Liver (tissue), 9 donors: Measurements from ENCODE around the gene IRX3. TPM values are rescaled to one million over a fixed set of nuclear protein-coding genes. Genes with fewer than 3 reads are reported as not detected.

Source experiments
- DNase-seq: peaks from one replicate; pipeline ENCODE4 v3.0.0-alpha.2; 2017; ENCODE audit warnings: low spot score
- H3K27ac ChIP-seq, 2 donors: one replicate each; pipeline ENCODE4 v1.7.0; 2013; ENCODE audit warnings: inconsistent platforms in 2 of 2, low read length in 2 of 2, control low read depth in 1 of 2, low read depth in 1 of 2, mild to moderate bottlenecking in 1 of 2
- H3K27me3 ChIP-seq, 4 donors: one replicate each; pipeline versions ENCODE4 v1.6.1 to v1.7.0; 2013; ENCODE audit warnings: low read length in 3 of 4, inconsistent platforms in 1 of 4, mild to moderate bottlenecking in 1 of 4, moderate library complexity in 1 of 4; ENCODE audit not compliant: control insufficient read depth in 4 of 4, insufficient read depth in 4 of 4
- H3K36me3 ChIP-seq, 4 donors: one replicate each; pipeline versions ENCODE4 v1.6.1 to v1.7.0; 2013; ENCODE audit warnings: low read length in 3 of 4, mild to moderate bottlenecking in 3 of 4, low read depth in 1 of 4, moderate library complexity in 1 of 4; ENCODE audit not compliant: control insufficient read depth in 4 of 4, insufficient read depth in 3 of 4
- H3K4me1 ChIP-seq, 4 donors: one replicate each; pipeline versions ENCODE4 v1.6.1 to v1.7.0; 2013; ENCODE audit warnings: low read length in 3 of 4, mild to moderate bottlenecking in 3 of 4, moderate library complexity in 1 of 4; ENCODE audit not compliant: control insufficient read depth in 4 of 4, insufficient read depth in 4 of 4
- H3K4me3 ChIP-seq, 3 donors: one replicate each; pipeline versions ENCODE4 v1.6.1 to v1.7.0; 2013; ENCODE audit warnings: low read length in 3 of 3, control low read depth in 1 of 3, low read depth in 1 of 3, mild to moderate bottlenecking in 1 of 3
- H3K9ac ChIP-seq, 2 donors: one replicate each; pipeline ENCODE4 v1.7.0; 2013; ENCODE audit warnings: low read length in 2 of 2, mild to moderate bottlenecking in 2 of 2, moderate library complexity in 2 of 2, control low read depth in 1 of 2, low read depth in 1 of 2
- H3K9me3 ChIP-seq, 4 donors: one replicate each; pipeline versions ENCODE4 v1.6.1 to v1.7.0; 2013; ENCODE audit warnings: low read length in 3 of 4; ENCODE audit not compliant: control insufficient read depth in 4 of 4
- EGR1 ChIP-seq, 2 donors: IDR thresholded peaks; 2 replicates each; pipeline ENCODE4 v1.6.1; 2016 to 2018; ENCODE audit warnings: antibody characterized with exemption in 2 of 2, low read depth in 2 of 2
- FOXA1 ChIP-seq: IDR thresholded peaks from 2 replicates; pipeline ENCODE4 v1.6.1; 2016; ENCODE audit warnings: antibody characterized with exemption
- FOXA2 ChIP-seq: IDR thresholded peaks from 2 replicates; pipeline ENCODE4 v1.6.1; 2016; ENCODE audit warnings: antibody characterized with exemption
- GABPA ChIP-seq, 2 donors: IDR thresholded peaks in 1 of 2; conservative IDR thresholded peaks in 1 of 2; 2 replicates each; pipeline ENCODE4 v1.6.1; 2016; ENCODE audit warnings: antibody characterized with exemption in 2 of 2, mild to moderate bottlenecking in 1 of 2, moderate library complexity in 1 of 2
- HNF4A ChIP-seq, 2 donors: conservative IDR thresholded peaks; 2 replicates each; pipeline ENCODE4 v1.6.1; 2016; ENCODE audit warnings: antibody characterized with exemption in 2 of 2, mild to moderate bottlenecking in 2 of 2
- HNF4G ChIP-seq: IDR thresholded peaks from 2 replicates; pipeline ENCODE4 v1.6.1; 2016; ENCODE audit warnings: antibody characterized with exemption
- JUND ChIP-seq, 2 donors: IDR thresholded peaks; 2 replicates each; pipeline ENCODE4 v1.6.1; 2016; ENCODE audit warnings: antibody characterized with exemption in 2 of 2
- MAX ChIP-seq: IDR thresholded peaks from 2 replicates; pipeline ENCODE4 v1.6.1; 2016; ENCODE audit warnings: antibody characterized with exemption
- NR2F2 ChIP-seq: IDR thresholded peaks from 2 replicates; pipeline ENCODE4 v1.6.1; 2016; ENCODE audit warnings: antibody characterized with exemption
- RAD21 ChIP-seq, 2 donors: IDR thresholded peaks; 2 replicates each; pipeline ENCODE4 v1.6.1; 2016; ENCODE audit warnings: antibody characterized with exemption in 2 of 2, mild to moderate bottlenecking in 2 of 2
- REST ChIP-seq: IDR thresholded peaks from 2 replicates; pipeline ENCODE4 v1.6.1; 2016; ENCODE audit warnings: antibody characterized with exemption, mild to moderate bottlenecking
- RXRA ChIP-seq, 2 donors: IDR thresholded peaks; 2 replicates each; pipeline ENCODE4 v1.6.1; 2017 to 2018; ENCODE audit warnings: antibody characterized with exemption in 2 of 2, mild to moderate bottlenecking in 1 of 2
- SP1 ChIP-seq: IDR thresholded peaks from 2 replicates; pipeline ENCODE4 v1.6.1; 2018; ENCODE audit warnings: antibody characterized with exemption, mild to moderate bottlenecking
- TAF1 ChIP-seq: conservative IDR thresholded peaks from 2 replicates; pipeline ENCODE4 v1.6.1; 2016; ENCODE audit warnings: antibody characterized with exemption, mild to moderate bottlenecking
- YY1 ChIP-seq: IDR thresholded peaks from 2 replicates; pipeline ENCODE4 v1.6.1; 2016; ENCODE audit warnings: antibody characterized with exemption, mild to moderate bottlenecking
- ZBTB33 ChIP-seq: IDR thresholded peaks from 2 replicates; pipeline ENCODE4 v1.6.1; 2016; ENCODE audit warnings: antibody characterized with exemption
- WGBS: extraction: QIAGEN DNeasy Blood & Tissue Kit; methylation state at CpG from one replicate; pipeline ENCODE4 v1.1.7; 2013; 5-methylcytosine and 5-hydroxymethylcytosine counted together
- polyA plus RNA-seq, 2 donors: library from polyadenylated mRNA; stranded (reverse) in 1 of 2; unstranded in 1 of 2; fragments of 200-250 nt in 1 of 2; fragments of >200 nt in 1 of 2; fragmentation: Nextera tagmentation in 1 of 2; extraction: Ambion mirVana in 1 of 2; gene quantifications; one replicate each; pipeline versions ENCODE4 v1.2.1 to v1.2.3, GENCODE V29; 2013 to 2015
- total RNA-seq, 2 donors: library from RNA; depleted of rRNA; stranded (reverse); fragments of >200 nt; gene quantifications; one replicate each; pipeline ENCODE4 v1.2.3, GENCODE V29; 2014
- TF ChIP-seq, protein P1 (sequence below): IDR thresholded peaks from 2 replicates; pipeline ENCODE4 v1.6.1; 2016; ENCODE audit warnings: antibody characterized with exemption
- TF ChIP-seq, protein P2 (sequence below): fragments of 150-350 bp; IDR thresholded peaks from 2 replicates; pipeline ENCODE4 v1.5.1; 2017; ENCODE audit warnings: improper control_type of control experiment, low read depth, low read length; ENCODE audit not compliant: missing input control
- donor health status: healthy.
- donor health status: healthy.
- donor health status: healthy.
- donor health status: healthy.
- donor health status: healthy.

IRX3 gene
- total and polyA plus RNA-seq, 4 donors: 0.53 to 0.59 TPM; not detected in 2

- H3K4me1 ChIP-seq: peaks cover 3 to 23% (median 21%) of the 10 kb centered on the region in 4 donors
- no peak overlapping the region for H3K4me3 ChIP-seq
- H3K9me3 ChIP-seq: no peaks in the 10 kb centered on the region
- no peak overlapping the region for H3K9ac ChIP-seq
- no peak for DNase-seq
- 90% methylated on average over 3 of the region's 3 CpGs for WGBS
- no peak overlapping the region for H3K27ac ChIP-seq
- no peaks in the 10 kb centered on the region for H3K27me3 ChIP-seq
- TF ChIP-seq JUND (IDR thresholded peaks at IDR 0.05) (no peak), TAF1 (no peak), NR2F2 (no peak), RAD21 (IDR thresholded peaks at IDR 0.05) (no peak), HNF4G (no peak), HNF4A (conservative IDR thresholded peaks at IDR 0.05) (no peak), FOXA2 (no peak), MAX (no peak), FOXA1 (no peak), ZBTB33 (no peak), RXRA (IDR thresholded peaks at IDR 0.05) (no peak), GABPA (IDR thresholded peaks at IDR 0.05 in 1 of 2, conservative IDR thresholded peaks at IDR 0.05 in 1 of 2) (no peak), YY1 (no peak), EGR1 (IDR thresholded peaks at IDR 0.05; ENCODE audit: low read depth in 2 of 2) (no peak), SP1 (no peak), REST (no peak)
- TF ChIP-seq, protein P1, sequence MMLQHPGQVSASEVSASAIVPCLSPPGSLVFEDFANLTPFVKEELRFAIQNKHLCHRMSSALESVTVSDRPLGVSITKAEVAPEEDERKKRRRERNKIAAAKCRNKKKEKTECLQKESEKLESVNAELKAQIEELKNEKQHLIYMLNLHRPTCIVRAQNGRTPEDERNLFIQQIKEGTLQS: no peak
- TF ChIP-seq, protein P2, sequence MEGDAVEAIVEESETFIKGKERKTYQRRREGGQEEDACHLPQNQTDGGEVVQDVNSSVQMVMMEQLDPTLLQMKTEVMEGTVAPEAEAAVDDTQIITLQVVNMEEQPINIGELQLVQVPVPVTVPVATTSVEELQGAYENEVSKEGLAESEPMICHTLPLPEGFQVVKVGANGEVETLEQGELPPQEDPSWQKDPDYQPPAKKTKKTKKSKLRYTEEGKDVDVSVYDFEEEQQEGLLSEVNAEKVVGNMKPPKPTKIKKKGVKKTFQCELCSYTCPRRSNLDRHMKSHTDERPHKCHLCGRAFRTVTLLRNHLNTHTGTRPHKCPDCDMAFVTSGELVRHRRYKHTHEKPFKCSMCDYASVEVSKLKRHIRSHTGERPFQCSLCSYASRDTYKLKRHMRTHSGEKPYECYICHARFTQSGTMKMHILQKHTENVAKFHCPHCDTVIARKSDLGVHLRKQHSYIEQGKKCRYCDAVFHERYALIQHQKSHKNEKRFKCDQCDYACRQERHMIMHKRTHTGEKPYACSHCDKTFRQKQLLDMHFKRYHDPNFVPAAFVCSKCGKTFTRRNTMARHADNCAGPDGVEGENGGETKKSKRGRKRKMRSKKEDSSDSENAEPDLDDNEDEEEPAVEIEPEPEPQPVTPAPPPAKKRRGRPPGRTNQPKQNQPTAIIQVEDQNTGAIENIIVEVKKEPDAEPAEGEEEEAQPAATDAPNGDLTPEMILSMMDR: no peak
- H3K36me3 ChIP-seq: no peaks in the 10 kb centered on the region
Observed at GRCh38 chr16:54270711-54271110, 15.9 kb downstream of the IRX3 start.
